LoVo (cell line): ENCODE data around the gene LUZP2.
"Not testable (repeated sequence)": the region's sequence is repeated elsewhere in the genome, so short reads cannot be mapped to it uniquely, and the experiment has no call there.

Experiments used
- DNase-seq: peaks from one replicate; pipeline ENCODE4 v3.0.0-alpha.2; 2016; ENCODE audit warnings: low spot score

LUZP2 gene

DNA sequence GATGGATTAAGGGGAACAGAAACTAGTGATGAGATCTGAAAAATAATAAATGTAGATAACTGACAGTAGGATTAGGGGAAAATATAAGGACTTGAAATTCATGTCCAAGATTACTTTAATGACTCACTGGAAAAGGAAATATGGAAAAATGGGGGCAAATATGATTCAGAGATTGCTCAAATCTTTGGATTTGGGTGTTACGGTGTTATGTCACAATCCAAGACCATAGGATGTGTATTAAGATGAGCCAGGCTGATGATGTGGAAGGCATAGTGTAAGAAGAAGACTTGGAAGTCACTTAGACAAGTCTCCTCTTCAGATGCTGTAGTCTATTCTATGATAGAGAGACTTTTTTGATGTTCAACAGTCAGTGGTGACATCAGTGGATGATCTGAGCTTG is 323.7 kb downstream of the LUZP2 start:
- no peak for DNase-seq

DNA sequence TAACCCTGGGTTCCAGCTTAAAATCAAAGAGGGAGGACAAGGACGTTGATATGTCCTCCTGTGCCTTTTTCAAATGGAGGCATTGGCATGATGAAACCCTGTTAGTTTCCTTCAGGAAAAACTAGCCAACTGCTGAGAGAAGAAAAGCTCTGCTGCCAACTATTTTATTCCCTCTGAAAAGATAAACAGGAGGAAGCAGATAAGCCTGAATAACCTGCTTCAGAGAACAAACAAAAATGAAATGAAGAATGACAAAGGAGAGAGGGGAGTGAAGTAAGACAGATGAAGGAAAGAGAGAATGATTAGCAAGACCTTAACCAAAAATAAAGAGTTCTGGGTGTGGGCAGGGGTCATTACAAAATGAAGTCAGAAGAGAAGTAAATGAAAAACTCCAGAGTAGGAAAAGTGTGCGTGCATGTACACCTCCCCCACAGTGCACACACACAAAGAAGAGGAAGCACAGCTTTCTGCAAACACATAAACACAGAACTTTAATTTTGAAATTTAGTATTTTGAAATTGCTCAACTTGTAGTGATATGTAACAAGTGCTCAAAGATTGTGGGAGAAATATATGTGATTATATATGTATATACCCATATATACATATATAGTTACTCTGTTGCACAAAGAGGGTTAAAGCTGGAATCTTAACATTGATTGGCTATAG is 332.2 kb downstream of the LUZP2 start:
- no peak for DNase-seq

DNA sequence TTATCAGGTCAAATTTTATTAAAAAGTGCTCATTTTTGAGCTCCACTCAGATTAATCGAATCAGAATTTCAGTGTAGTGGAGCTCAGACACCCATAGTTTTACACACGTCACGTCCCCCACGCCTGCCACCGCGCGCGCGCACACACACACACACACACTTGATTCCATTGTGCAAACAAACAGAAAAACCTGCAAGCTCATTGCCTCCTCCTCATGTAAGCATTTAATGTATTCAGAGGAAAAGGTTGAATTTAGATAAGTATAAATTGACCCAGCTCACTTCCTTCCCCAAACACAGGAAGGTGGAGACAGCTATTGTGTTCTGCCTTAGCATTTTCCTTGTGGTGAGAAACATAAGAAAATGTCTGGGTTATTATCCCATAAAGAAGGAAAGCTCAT is 336.7 kb downstream of the LUZP2 start:
- DNase-seq = no peak

DNA sequence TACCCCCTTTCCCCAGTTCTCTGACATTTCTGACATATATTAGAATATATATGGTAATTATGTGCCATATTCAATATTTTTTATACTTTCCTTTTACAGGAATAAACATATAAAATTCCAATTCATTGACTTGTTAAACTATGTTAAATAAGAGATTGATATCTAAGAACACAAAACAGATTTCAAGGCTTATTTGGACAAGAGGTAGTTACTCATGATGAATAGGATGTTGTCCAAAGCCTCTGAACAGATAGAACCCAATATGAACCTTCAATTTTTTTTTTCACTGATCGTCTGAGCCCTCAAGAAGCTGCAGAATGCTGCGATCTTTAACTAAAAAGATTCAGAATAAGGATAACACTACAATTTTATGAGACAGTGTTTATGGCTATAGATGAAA is 340.3 kb downstream of the LUZP2 start:
- no peak for DNase-seq

DNA sequence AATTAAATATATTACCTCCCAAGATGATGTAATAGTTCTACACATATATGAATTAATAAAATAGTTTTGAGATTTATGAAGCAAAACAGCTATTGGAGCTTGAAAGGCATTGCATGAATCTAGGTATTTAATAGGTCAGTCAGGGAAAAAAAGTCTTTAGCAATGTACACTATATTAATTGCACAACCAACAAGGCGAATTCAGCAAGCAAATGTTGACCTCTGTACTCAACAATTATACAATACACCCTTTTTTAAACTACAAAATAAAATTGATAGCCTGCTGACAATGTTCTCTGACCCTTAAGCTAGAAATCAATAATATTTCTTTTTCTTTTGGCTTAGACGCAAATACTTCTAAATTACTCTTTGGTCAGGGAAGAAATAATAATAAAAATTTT is 345.5 kb downstream of the LUZP2 start:
- DNase-seq = no peak

DNA sequence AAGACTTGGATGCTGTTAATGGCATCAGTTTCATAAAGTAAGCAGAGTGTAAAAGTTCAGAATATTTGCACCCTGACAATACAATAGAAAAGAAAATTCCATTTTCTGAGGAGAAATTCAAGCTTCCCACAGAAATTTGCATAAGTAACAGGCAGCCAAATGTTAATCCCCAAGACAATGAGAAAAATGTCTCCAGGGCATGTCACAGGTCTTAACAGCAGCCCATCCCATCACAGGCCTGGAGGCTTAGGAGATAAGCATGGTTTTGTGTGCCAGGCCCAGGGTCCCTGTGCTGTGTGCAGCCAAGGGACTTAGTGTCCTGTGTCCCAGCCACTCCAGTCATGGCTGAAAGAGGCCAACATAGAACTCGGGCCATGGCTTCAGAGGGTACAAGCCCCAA is 347.6 kb downstream of the LUZP2 start:
- DNase-seq = no peak

DNA sequence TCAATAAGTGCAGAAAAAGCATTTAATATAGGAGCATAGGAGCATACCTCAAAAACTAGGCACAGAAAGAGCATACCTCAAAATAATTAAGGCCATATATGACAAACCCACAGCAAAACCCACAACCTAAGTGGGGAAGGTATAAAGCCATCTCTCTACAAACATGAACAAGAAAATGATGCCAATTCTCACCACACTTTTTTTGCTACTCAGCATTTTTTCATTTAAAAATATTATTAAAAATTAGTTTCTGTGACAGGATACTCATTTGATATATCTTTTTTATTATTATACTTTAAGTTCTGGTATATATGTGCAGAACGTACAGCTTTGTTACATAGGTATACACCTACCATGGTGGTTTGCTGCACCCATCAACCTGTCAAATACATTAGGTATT is 352.0 kb downstream of the LUZP2 start:
- no peak for DNase-seq

DNA sequence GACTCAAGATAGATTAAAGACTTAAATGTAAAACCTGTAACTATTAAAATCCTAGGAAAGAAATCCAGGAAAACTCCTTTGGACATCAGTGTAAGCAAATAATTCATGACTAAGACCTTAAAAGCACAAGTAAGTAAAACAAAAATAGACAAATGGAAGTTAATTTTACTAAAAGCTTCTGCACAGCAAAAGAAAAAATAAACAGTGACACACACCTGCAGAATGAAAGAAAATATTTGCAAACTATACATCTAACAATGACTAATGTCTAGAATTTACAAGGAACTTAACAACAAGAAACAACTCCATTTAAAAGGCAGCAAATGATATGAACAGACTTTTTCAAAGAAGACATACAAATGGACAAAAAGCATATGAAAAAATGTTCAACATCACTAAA is 359.1 kb downstream of the LUZP2 start:
- DNase-seq = no peak

DNA sequence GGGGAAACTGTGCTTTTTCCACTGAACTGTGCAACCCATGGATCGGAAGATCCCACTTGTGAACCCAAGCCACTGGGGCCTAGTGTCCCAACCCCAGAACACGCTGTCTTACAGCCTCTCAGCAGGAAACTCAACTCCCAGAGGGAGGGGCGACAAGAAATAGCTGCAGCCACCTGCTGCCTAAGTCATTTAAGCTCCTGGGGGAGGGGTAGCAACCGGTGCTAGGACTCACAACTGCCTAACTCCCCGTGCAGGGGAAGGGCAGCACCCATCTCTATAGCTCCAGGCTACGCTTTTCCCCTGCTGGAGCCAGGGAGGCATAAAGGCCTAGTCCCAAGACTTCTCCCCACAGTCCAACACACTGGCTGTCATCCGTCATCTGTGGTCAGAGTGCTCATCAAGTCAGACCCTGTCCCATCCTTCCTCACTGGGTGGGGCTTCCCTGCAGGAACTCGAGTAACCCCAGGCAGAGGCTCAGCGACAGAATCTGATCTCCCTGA is 363.0 kb downstream of the LUZP2 start:
- DNase-seq = no peak

DNA sequence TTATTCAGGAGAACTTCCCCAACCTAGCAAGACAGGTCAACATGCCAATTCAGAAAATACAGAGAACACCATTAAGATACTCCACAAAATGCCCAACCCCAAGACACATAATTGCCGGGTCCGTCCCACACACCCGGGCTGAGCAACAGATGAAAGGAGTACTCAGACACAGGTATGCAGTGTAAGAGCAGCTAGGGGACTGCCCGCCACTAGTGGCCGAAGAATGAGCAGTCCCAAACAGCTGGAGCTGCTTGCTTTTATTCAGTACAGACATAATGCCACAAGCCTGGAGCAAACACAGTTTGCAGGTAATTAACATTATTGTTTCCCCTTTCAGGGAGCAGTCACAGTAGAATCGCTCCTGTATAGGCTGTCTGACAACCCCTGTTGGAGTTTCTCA is 364.6 kb downstream of the LUZP2 start:
- DNase-seq = no peak

DNA sequence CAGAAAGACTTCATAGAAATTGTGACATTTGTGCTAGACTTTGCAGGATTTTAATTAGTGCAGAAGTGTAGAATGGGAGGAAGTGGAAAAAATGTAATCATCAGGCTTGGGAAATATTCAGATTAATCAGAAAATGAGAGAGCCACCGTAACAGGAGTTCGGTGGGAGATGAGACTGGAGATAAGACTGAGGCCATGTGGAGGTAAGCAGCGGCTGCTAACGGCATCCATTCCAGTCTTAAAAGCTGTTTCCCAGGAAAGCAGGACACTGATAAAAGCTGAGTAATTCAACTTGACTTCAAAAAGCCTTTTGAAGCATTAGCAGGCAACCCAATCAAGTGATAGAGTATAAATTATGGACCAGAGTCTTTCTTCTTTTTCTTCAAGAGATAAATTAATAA is 369.9 kb downstream of the LUZP2 start:
- no peak for DNase-seq

DNA sequence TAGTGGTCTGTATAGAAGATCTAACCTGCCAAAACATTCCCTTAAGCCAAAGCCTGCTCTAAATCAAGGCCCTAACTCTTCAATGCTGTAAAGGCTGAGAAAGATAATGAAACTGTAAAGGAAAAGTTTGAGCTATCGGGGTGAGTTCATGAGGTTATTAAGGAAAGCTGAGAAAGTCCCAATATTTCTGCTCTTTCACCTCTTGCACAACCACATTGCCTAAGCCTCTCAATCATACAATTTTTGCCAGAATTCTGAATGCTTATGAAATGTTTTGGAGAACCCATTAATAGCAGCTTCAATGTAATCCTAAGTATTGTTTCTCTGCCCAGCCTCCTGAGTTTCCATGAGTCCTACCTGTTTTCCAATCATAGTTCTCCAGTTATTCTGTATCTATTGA is 373.2 kb downstream of the LUZP2 start:
- no peak for DNase-seq

DNA sequence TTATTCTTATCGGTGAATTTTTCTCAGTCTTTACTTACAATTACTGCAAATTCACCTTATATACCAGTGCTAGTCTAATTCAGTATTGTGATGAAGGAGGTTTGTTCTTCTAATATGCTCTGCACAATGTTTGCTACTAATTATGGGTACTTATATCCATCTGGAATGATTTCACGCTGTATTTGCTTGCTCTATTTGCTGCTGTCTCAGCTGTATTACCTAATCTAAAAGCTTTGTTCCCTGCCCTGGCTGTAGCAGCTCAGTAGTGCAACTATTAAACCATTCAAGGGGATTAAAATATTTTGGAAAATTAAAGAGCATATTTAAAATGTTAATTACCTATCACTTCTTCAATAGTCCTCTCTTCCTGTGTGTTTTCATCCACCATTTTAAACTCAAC is 375.3 kb downstream of the LUZP2 start:
- DNase-seq = no peak

DNA sequence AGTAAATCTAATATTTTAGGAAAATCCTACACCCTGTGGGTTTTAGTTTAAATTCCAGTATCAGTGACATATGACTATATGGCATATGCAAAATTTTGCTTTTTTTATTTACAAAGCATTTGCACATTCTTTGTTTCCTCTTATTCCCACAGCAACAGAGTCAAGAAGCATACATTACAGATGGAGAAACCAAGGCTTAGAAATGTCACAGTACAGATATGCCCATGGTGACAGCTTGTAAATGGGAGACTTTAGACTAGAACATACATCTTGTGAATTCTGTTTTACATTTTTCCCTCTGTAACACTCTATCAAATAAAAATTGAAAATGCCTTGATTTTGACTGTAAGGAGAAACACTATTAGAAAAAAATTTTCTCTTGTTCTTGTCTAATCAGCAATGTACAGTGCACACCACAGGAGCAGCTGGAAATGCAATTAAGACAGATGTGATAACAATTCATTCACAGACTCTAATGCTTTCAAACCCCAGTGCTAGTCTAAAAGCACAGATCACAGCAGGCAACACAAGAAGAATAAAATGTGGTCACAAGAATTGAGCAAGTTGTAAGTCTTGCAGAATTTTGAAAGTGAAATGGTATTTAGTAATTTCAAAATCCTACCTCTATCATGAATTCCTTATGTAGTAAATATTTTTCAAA is 375.9 kb downstream of the LUZP2 start:
- no peak for DNase-seq

DNA sequence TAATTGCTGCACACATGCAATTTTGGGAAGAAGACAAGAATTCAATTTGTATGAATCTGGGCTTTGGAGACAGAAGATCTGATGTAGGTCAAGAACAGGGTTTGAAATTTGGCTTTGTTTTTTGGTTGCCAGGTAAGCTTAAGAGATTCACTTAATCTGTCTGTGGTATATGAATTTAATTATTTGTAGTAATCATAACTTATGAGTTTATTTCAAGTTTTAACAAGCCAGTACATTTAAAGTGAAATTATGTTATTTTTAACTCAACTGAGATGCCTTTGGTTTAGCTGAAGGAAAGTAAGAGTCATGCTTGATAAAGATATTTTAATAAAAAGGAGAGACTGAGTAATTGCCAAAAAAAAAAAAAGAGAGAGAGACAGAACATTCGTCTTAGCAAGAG is 384.1 kb downstream of the LUZP2 start:
- no peak for DNase-seq

DNA sequence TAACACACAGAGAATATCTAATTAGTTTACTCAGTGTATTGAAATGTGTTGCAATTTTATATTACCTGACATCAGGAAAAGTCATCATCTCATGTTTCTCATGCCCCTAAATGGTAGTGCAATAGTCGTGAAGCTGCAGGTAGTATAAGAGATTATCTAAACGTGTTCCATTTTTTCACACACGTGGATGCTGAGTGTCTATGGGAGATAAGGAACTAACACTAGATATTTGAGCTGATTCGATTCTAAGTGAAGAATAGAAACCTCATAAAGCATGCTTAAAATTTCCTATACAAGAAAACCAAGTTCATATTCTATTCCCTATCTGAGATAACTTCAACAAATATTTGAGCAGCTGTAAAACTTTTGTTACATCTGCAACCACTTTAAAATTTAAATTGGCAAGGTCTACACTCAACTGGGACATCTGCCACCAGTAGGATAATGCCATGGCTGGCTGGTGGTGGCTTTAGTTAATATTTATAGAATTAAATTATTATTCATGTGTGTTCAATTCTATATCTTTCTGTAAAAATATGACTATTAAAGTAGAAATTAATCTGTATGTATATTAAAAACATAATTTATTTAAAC is 388.8 kb downstream of the LUZP2 start:
- DNase-seq = no peak

DNA sequence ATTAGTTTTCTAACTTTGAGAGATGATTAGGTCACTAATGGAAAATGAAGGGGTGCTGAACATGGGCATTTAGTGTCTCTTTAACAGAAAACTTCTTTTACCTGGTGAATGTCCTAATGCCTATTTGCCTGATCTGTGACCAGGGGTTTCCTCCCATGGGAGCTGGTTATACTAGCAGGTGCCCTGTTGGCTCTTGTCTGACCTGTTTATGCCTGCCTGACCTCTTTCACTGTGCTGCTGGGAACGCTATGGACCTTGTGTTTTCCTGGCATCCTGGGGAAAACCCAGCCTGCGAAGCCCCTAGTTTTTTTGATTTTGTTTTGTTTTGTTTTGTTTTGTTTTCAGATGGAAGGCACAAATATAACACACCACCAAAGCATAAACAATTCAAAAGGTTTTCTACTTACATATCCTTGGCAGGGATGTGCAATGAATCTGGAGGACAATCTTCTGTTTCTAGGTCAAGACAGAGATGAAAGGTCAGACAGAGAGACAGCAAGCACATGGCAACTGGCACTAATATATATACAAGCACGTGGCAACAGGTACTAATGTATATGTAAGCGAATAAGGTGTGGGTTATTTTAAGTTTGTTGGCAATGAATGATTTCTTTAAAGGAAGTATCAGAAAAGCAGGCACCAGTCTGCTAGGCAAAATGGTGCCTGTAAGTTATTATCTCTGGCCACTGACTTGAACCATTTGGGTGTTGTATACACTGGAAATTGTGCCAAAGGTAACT is 390.2 kb downstream of the LUZP2 start:
- DNase-seq = no peak

DNA sequence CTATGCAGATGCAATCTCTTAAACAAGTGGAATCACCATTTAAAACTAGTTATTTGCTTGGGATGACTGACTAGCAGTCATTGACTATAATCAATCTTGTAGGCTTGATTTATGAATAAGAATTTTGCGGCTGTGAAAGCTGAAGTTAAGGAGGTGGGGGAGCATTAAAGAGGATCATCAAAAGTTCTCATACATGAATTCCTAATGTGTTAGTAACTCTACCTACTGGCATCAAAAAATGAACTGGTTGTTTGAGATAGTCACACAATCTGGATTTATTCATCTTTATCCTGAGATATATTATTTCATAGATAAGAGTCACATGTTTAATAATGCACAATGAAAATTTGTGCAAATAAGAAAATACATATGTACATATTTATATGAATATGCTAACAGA is 393.6 kb downstream of the LUZP2 start:
- DNase-seq = no peak

DNA sequence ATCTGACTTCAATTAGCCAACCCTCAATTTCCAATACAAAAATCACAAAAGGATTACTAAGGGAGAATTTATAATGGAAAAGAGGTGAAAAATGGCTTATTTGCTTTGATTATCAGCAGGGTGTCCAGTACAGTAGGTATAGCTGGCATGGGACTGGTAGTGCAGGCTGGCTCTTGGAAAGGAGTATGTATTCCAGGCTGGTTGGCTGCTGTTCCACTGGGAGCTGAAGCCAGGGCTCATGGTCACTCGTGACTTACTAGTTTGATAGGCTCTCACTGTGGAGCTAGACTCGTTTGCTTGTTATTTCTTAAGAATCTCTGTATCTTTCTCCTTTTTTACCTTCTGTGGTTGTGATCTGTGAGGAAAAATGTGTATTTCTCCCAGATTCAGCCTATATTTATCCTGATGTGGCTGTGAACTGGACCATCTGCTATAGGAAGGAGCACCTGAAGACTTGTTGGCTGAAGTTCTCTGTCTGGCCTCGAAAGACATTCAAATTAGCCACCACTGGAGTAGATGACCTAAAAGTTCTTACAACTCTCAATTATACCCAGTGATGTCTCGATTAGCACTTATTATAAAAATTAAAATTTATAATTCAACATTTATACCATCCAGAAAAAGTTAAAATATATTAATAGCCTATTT is 395.1 kb downstream of the LUZP2 start:
- DNase-seq = not testable (repeated sequence)

DNA sequence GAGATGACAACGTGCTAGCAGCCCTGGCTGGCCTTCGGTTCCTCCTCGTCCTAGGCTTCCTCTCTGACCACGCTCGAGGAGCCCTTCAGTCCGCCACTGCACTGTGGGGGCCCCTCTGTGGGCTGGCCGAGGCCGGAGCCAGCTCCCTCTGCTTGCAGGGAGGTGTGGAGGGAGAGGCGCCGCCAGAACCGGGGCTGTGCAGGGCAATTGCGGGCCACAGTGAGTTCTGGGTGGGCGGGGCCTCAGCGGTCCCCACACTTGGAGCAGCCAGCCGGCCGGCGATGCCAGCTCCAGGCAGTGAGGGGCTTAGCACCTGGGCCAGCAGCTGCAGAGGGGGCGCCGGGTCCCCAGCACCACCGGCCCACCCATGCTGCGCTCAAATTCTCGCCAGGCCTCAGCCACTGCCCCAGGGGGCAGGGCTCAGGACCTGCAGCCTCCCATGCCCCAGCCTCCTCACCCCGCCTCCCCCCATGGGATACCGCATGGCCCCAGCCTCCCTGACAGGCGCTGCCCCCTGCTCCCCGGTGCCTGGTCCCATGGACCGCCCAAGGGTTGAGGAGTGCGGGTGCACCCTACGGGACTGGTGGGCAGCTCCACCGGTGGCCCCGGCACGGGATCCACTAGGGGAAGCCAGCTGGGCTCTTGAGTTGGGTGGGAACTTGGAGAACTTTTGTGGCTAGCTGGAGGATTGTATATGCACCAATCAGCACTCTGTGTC is 399.4 kb downstream of the LUZP2 start:
- no peak for DNase-seq

DNA sequence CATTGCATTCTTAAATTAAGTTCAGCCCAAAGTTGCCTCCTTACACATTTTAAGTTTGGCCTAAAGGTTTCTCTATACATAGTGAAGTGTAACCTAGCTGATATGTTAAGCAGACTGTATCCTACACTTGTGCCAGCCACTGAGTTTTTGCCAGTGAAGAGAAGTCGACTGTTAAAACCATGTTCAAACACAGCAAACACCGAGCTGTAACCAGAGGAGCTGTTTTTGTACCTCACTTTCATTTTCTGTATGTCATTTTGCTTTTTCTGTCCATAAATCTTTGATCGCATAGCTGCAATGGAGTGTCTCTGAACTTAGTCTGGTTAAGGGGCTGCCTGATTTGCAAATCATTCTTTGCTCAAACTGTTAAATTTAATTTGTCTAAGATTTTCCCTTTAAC is 403.7 kb downstream of the LUZP2 start:
- no peak for DNase-seq
